Neuron (in vitro differentiated cells): ENCODE results near the gene SLC6A9.

Source experiments
- H2AFZ ChIP-seq: one replicate; pipeline ENCODE4 v1.6.1; 2013; ENCODE audit warnings: low read depth, mild to moderate bottlenecking, inconsistent platforms, low read length, moderate library complexity
- H3K27me3 ChIP-seq: one replicate; pipeline ENCODE4 v1.6.1; 2013; ENCODE audit warnings: low read length; ENCODE audit not compliant: insufficient read depth
- H3K36me3 ChIP-seq: one replicate; pipeline ENCODE4 v1.6.1; 2013; ENCODE audit warnings: low read length; ENCODE audit not compliant: insufficient read depth
- H3K4me1 ChIP-seq: one replicate; pipeline ENCODE4 v1.6.1; 2013; ENCODE audit warnings: low read length; ENCODE audit not compliant: insufficient read depth
- H3K4me3 ChIP-seq: 2 replicates; pipeline ENCODE4 v1.5.1; 2013; ENCODE audit warnings: mild to moderate bottlenecking, low read length, moderate library complexity
- H3K9me3 ChIP-seq: one replicate; pipeline ENCODE4 v1.6.1; 2013; ENCODE audit warnings: low read length

Gene SLC6A9

DNA sequence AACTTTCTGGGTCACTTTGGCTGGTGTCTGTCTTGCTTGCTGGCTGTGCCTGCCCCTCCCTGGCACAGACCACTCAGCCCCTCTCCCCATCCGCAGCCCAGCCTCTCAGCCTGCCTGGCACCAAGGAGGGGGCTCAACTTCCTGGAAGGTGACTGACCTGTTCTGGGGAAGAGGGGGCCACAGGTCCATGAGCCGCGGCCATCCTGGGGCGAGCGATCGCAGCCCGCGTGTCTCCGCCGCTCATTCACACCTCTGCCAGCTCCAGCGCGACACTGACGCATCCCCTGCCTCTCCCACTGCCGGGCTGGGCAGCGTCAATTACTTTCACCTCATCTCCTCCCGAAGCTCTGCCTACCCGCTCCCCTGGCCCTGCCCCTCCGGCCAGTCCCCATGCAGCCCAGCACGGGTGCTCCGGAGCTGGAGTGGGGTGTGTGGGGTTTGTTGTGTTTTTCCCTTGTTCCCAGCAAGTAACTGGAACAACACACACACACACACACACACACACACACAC lies 14.3 kb downstream of the SLC6A9 start:
- Histone ChIP-seq H3K4me3 (no peak overlapping the region), H3K36me3 (no peaks in the 10 kb centered on the region), H3K27me3 (no peaks in the 10 kb centered on the region), H3K4me1 (peaks cover 27% of the 10 kb centered on the region), H2AFZ (no peak overlapping the region), H3K9me3 (no peaks in the 10 kb centered on the region)

DNA sequence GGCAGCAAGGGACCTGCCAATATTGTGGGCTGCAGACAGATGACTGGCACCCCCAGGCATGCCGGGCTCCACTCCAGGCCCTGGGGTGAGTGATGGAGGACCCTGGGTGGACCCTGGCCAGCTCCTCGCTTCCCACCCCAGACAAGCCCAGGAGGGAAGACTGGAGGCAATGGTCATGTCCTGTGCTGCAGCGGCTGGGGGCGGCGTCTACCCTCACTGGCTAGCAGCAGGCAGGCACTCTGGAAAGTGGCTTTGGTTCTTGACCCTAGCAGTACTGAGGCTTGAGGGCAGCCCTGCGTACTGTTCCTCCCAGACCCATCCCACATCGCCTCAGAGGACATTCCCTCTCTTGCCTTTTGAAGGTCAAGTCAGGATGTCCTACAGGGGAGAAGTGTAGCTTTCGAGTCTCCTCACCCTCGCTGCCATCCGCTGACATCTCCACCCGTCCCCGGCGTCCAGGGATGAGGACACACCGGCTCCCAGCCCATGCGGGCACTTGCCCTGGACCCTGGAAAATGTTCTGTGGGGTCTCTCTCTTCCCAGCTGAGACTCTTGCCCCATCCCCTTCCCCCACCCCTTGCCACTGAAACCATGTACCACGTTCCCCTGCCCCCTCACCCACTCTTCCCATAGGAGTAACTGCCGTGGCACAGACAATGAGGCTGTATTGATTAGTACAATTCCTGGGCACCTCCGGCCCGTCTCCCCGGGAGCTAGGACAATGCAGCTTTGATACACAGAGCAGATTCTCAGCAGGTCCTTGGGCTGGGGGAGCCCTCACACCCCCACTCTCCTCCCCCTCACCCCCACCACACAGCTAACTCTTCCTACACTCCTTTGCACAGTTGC lies 15.0 kb downstream of the SLC6A9 start:
- Histone ChIP-seq H3K9me3 (no peaks in the 10 kb centered on the region), H3K4me3 (no peak overlapping the region), H3K27me3 (no peaks in the 10 kb centered on the region), H3K36me3 (no peaks in the 10 kb centered on the region), H2AFZ (no peak overlapping the region), H3K4me1 (peaks cover 27% of the 10 kb centered on the region)

DNA sequence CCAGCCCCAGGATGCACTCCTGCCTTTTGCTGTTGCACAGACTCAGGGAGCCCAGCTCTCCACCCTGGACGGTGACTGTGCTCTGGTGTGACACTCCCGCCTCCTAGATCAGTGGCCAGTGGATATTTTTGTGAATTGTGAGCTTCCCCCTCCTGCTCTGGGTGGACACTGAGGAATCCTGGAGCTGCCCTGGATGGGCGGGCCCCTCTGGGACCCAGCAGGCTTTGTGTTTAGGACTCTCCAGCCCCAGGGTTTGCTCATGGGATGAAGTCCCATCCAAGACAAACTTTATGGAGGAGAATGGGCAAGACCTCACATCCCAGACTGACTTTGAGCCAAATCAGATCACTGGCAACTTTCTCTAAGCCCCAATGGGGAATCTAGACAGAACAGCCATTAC lies 16.1 kb downstream of the SLC6A9 start:
- no peaks in the 10 kb centered on the region for H3K36me3 ChIP-seq
- H3K27me3 ChIP-seq, result no peaks in the 10 kb centered on the region
- H3K4me1 ChIP-seq, result peaks cover 27% of the 10 kb centered on the region
- no peak overlapping the region for H2AFZ ChIP-seq
- H3K4me3 ChIP-seq, result no peak overlapping the region
- no peaks in the 10 kb centered on the region for H3K9me3 ChIP-seq

DNA sequence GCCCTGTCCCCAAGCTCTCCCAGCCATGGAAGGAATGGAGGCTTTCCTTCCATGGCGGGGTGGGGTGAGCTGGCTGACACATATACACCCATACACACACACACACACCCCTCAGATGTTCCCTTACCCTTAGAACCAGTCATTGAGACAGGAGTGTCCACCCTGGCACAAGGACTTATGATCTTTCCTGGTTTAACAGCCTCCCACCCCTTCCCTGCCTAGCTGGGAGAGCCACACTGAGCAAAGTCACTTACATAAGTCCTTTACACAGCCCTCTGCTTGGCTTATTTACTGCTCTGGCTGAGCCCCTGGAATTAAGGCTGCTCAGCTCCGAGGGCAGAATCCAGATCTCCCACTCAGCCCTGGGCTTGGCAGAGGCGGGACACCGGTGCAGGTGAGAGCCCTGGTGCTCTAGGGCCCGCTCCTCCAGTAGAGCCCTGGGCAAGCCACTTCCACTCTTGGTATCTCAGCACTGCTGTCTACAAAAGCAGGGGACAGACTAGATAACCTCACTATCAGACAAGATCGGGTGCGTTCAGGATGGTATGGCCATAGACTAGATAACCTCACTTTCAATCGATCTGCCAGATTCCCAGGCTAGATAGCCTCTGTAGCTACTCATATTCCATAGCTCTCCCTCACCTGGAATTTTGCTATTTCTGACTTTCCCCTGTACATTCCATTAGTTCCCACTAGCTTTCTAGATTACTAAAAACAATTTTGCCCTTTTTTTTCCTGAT lies 16.7 kb downstream of the SLC6A9 start:
- Histone ChIP-seq H3K4me3 (no peak overlapping the region), H2AFZ (no peak overlapping the region), H3K27me3 (no peaks in the 10 kb centered on the region), H3K9me3 (no peaks in the 10 kb centered on the region), H3K36me3 (no peaks in the 10 kb centered on the region), H3K4me1 (peaks cover 27% of the 10 kb centered on the region)

DNA sequence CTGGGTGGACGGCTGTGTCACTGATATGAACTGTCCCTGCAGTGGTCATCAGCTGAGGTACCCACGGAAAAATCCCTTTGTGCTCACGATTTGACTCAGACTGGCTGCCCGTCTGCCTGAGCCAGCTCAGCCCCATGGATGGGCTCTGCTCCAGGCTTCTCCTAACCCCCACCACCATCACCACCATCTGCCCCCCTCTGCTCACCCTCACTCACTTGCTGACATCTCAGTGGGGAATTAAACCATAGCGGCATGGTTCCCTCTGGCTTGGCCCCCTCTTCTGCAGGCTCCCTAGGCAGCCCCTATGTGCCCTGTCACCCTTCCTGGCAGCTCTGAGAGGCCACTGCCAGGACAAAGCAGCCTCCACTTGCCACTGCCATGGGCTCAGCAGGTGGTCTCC lies 17.3 kb downstream of the SLC6A9 start:
- Histone ChIP-seq H3K27me3 (no peaks in the 10 kb centered on the region), H3K4me3 (no peak overlapping the region)

DNA sequence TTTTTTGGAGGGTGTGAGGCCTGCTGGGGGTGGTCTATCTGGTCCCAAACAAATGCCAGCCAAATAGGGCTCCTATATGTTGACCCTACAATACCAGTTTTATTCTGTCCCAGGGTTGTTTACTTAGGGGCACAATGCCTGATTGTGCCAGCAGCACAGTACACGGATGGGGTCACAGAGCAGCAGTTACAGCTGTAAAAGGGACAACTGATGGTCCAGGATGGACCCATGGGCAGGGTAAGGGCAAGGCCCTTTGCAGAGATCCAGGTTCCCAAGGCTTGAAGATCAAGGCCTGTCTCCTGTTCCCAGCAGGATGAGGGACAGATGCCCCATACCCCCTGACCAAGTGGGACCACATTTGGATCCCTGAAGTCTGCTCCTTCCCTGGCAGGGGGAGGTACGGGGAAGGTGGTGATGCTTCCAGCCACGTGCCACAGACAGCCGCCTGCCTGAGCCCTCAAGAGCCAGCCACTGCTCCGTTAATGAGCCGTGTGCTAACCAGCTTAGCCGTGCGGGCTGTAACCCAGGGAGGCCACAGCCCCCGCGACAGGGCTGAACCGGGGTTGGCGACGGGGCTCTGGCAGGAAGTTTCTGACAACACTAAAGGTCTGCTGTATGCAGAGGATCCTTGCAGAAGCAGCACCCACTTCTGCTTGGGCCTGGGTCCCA lies 18.2 kb downstream of the SLC6A9 start:
- Histone ChIP-seq H2AFZ (no peak overlapping the region), H3K36me3 (no peaks in the 10 kb centered on the region), H3K9me3 (no peaks in the 10 kb centered on the region), H3K4me3 (no peak overlapping the region), H3K4me1 (peaks cover 27% of the 10 kb centered on the region), H3K27me3 (no peaks in the 10 kb centered on the region)

More for the DNA sequence above, 17.3 kb downstream of the SLC6A9 start:
- no peaks in the 10 kb centered on the region for H3K9me3 ChIP-seq
- no peaks in the 10 kb centered on the region for H3K36me3 ChIP-seq
- peaks cover 27% of the 10 kb centered on the region for H3K4me1 ChIP-seq
- H2AFZ ChIP-seq, result no peak overlapping the region

DNA sequence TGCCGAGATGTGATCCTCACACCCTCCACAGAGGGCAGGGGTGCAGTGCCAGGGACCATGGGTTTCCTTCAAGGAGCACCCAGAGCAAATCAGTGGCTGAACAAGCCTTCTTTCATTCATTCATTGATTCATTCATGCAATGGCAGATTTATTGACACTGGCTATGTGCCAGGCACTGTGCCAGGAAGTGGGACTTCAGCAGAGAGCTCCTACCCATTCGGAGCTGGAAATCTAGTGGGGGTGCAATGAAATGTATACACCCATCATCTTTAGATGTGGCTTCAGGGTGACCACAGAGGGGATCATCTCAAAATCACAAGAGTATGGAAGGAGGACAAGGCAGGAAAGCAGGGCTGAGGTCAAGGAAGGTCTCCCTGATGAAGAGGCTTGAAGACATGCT lies 18.9 kb downstream of the SLC6A9 start:
- no peak overlapping the region for H2AFZ ChIP-seq
- H3K4me1 ChIP-seq, result peaks cover 24% of the 10 kb centered on the region
- no peaks in the 10 kb centered on the region for H3K27me3 ChIP-seq
- H3K9me3 ChIP-seq, result no peaks in the 10 kb centered on the region
- no peaks in the 10 kb centered on the region for H3K36me3 ChIP-seq
- H3K4me3 ChIP-seq, result no peak overlapping the region

DNA sequence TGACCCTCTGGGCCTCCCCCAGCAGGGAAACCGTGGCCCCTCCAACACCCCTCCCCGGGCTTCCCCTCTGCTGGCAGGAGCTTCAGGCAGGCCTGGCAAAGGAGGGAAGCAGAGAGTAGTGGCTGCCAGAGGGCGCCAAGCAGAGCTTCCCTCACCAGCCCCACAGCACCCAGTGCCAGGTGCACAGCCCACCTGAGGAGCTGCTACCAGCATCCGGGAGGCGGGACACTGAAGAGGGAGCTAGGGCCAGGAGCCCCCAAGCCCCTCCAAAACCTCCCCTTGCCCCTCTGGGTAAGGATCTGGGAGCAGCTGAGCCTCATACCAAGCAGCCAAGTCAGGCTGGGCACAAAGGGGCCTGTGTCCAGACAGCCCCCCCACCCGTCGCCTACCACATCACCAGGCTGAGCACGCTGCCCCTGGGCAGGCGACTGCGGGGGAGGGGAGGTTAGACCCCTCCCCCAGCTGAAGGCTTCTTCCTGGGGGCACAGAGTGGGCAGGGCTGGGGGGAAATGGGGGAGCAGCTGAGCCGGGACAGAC lies 20.3 kb downstream of the SLC6A9 start:
- peaks cover 10% of the 10 kb centered on the region for H3K4me1 ChIP-seq
- no peaks in the 10 kb centered on the region for H3K9me3 ChIP-seq
- no peak overlapping the region for H2AFZ ChIP-seq
- no peak overlapping the region for H3K4me3 ChIP-seq
- no peaks in the 10 kb centered on the region for H3K27me3 ChIP-seq
- H3K36me3 ChIP-seq, result no peaks in the 10 kb centered on the region

DNA sequence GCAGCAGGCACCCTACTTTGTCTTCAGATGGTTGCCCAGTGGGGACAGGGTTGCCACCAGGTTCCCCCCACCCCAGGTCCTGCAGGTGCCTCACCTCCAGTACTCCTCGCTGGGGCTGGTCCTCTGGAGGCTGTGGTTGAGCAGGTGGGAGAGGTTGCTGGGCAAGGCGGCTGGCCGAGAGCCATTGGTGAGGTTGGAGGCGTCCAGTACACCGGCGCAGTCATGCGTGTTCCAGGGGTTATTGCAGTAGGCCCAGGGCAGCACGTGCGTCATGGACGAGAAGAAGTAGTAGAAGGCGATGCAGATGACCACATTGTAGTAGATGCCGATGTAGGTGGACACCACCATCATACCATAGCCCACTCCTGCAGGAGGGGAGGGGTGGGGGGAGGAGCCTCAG lies 23.0 kb downstream of the SLC6A9 start:
- Histone ChIP-seq H3K4me3 (no peak overlapping the region), H3K27me3 (no peaks in the 10 kb centered on the region), H3K9me3 (no peaks in the 10 kb centered on the region), H3K4me1 (no peaks in the 10 kb centered on the region), H2AFZ (no peak overlapping the region), H3K36me3 (no peaks in the 10 kb centered on the region)

DNA sequence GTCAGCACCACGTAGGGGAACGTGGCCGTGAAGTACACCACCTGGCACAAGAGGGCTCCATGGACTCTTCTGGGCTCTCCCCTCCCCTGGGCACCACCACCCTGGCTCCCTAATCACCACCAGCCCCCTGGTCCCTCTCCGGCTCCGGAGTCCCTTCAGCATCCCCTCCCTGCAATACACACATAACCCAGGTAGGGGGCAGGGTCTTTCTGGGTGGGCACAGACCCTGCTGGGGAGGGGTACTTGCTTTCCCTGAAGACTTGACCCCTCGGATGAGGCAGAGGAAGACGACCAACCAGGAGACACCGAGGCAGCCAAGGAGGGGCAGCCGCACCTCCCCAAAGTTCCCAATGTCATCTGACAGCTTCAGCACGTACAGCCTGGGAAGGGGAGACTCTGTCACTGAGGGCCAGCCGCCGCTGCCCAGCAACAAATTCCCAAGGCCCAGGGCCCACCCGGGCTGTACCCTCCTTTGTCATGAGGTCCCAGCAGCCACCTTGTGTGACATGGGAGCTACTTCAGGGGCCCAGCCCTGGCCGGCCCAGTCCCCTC lies 28.6 kb downstream of the SLC6A9 start:
- H3K4me1 ChIP-seq, result peaks cover 3% of the 10 kb centered on the region
- H3K4me3 ChIP-seq, result no peak overlapping the region
- H3K9me3 ChIP-seq, result no peaks in the 10 kb centered on the region
- H3K36me3 ChIP-seq, result no peaks in the 10 kb centered on the region
- no peaks in the 10 kb centered on the region for H3K27me3 ChIP-seq
- H2AFZ ChIP-seq, result no peak overlapping the region

DNA sequence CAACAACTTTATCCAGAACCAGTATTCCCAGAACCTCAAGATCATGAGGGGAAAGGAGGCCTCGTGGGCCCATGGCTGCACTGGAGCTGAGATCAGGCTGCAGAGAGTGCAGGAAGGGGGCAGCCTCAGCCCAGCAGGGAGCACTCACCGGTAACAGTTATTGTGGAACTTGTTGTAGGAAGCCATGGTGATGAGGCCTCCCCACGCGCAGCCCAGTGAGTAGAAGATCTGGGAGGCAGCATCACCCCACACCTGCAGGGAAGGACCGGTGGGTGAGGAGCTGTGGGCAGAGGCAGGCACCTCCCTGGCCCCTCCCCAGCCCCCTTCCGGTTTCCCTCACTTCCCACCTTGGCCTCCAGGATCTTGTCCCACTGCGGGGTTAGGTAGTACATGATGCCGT lies 29.1 kb downstream of the SLC6A9 start:
- H3K27me3 ChIP-seq, result no peaks in the 10 kb centered on the region
- no peak overlapping the region for H3K4me3 ChIP-seq
- no peaks in the 10 kb centered on the region for H3K36me3 ChIP-seq

DNA sequence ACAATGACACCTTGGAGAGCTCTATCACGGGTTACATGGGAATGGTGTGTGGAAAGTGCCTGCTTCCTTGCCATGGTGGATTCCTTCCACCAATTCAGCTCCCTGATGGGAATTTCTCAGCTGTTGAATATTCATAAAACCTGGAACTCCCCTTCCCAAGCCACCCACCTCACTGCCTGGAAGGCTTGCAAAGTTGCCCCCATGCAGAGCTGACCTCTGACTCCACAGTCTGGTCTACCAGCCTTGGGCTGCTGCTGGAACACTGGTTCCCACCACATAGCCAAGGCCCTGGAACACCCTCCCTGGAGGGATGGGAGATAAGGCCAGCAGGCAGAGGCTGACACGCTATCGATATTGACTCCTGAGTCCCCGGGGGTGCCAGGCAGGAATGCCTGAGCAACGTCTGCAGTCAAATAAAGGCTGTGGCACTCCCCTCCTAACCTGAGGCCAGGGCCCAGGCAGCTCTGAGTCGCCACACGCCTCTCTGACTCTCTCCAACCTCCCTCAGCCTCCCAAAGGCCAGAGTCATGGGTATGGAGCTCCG lies 31.1 kb downstream of the SLC6A9 start:
- H3K27me3 ChIP-seq, result no peaks in the 10 kb centered on the region
- H2AFZ ChIP-seq, result no peak overlapping the region
- no peaks in the 10 kb centered on the region for H3K9me3 ChIP-seq
- peaks cover 24% of the 10 kb centered on the region for H3K4me1 ChIP-seq
- no peak overlapping the region for H3K4me3 ChIP-seq
- no peaks in the 10 kb centered on the region for H3K36me3 ChIP-seq

More for the DNA sequence above, 29.1 kb downstream of the SLC6A9 start:
- Histone ChIP-seq H2AFZ (no peak overlapping the region), H3K9me3 (no peaks in the 10 kb centered on the region), H3K4me1 (peaks cover 8% of the 10 kb centered on the region)
